GM12864 (cell line): ENCODE data around the gene PCDHGB7.
A peak's percentile ranks its signal among the peaks of the same experiment; 100 is the strongest.
"Not testable (repeated sequence)": the region's sequence is repeated elsewhere in the genome, so short reads cannot be mapped to it uniquely, and the experiment has no call there.

Experiments used
- DNase-seq: peaks from one replicate; pipeline ENCODE4 v3.0.0-alpha.2; 2011; ENCODE audit warnings: low read depth
- H3K4me3 ChIP-seq: 2 replicates; pipeline ENCODE4 v1.5.1; 2011; ENCODE audit warnings: mild to moderate bottlenecking, low read depth, low read length, control low read depth
- TF ChIP-seq, protein P1 (sequence below): IDR thresholded peaks from 2 replicates; pipeline ENCODE4 v1.5.1; 2011; ENCODE audit warnings: low read depth, mild to moderate bottlenecking, moderate library complexity, low read length, control low read depth, inconsistent platforms; ENCODE audit errors: missing control alignments

Gene PCDHGB7

DNA sequence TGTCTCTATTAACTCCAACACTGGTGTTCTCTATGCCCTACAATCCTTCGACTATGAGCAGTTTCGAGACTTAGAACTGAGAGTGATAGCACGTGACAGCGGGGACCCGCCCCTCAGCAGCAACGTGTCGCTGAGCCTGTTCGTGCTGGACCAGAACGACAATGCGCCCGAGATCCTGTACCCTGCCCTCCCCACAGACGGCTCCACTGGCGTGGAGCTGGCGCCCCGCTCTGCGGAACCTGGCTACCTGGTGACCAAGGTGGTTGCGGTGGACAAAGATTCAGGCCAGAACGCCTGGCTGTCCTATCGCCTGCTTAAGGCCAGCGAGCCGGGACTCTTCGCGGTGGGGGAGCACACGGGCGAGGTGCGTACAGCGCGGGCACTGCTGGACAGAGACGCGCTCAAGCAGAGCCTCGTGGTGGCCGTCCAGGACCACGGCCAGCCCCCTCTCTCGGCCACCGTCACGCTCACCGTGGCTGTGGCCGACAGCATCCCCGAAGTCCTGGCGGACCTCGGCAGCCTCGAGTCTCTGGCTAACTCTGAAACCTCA is 5.3 kb downstream of the PCDHGB7 start:
- H3K4me3 ChIP-seq = no peak overlapping the region
- DNase-seq = no peak

DNA sequence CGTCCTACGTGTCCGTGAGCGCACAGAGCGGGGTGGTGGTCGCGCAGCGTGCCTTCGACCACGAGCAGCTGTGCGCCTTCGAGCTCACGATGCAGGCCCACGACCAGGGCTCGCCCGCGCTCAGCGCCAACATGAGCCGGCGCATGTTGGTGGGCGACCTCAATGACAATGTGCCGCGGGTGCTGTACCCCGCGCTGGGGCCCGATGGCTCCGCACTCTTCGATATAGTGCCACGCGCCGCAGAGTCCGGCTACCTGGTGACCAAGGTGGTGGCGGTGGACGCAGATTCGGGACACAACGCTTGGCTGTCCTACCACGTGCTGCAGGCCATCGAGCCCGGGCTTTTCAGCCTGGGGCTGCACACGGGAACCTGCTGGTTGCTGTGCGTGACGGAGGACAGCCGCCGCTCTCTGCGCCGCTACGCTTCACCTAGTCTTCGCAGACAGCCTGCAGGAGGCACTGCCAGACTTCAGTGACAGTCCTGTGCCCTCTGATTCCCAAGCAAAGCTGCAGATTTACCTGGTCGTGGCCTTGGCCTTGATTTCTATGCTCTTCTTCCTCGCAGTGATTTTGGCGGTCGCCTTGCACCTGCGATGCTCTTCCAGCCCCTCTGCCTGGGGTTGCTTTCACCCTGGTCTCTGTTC is 10.4 kb downstream of the PCDHGB7 start:
- DNase-seq = no peak
- TF ChIP-seq, protein P1, sequence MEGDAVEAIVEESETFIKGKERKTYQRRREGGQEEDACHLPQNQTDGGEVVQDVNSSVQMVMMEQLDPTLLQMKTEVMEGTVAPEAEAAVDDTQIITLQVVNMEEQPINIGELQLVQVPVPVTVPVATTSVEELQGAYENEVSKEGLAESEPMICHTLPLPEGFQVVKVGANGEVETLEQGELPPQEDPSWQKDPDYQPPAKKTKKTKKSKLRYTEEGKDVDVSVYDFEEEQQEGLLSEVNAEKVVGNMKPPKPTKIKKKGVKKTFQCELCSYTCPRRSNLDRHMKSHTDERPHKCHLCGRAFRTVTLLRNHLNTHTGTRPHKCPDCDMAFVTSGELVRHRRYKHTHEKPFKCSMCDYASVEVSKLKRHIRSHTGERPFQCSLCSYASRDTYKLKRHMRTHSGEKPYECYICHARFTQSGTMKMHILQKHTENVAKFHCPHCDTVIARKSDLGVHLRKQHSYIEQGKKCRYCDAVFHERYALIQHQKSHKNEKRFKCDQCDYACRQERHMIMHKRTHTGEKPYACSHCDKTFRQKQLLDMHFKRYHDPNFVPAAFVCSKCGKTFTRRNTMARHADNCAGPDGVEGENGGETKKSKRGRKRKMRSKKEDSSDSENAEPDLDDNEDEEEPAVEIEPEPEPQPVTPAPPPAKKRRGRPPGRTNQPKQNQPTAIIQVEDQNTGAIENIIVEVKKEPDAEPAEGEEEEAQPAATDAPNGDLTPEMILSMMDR = no peak
- H3K4me3 ChIP-seq = no peak overlapping the region

More for the DNA sequence above, 5.3 kb downstream of the PCDHGB7 start:
- TF ChIP-seq, protein P1 = no peak

DNA sequence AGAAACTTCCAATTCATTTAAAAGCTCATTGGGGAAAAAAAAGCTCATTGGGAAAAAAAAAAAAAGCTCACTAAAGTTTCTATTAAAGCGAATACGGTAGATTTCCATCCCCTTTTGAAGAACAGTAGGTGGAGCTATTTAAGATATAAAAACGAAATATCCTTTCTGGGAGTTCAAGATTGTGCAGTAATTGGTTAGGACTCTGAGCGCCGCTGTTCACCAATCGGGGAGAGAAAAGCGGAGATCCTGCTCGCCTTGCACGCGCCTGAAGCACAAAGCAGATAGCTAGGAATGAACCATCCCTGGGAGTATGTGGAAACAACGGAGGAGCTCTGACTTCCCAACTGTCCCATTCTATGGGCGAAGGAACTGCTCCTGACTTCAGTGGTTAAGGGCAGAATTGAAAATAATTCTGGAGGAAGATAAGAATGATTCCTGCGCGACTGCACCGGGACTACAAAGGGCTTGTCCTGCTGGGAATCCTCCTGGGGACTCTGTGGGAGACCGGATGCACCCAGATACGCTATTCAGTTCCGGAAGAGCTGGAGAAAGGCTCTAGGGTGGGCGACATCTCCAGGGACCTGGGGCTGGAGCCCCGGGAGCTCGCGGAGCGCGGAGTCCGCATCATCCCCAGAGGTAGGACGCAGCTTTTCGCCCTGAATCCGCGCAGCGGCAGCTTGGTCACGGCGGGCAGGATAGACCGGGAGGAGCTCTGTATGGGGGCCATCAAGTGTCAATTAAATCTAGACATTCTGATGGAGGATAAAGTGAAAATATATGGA is 13.0 kb downstream of the PCDHGB7 start, which contains the start of gene PCDHGA12:
Gene PCDHGA12, plus strand, starts transcription at position 176 of the 782 bp plus-strand sequence. Its CDS starts 253 bp downstream, at position 429.
- peak within 1 kb of the TSS; percentile 64 for H3K4me3 ChIP-seq
- TF ChIP-seq, protein P1 = peak; percentile 76
- peak; percentile 72 for DNase-seq

DNA sequence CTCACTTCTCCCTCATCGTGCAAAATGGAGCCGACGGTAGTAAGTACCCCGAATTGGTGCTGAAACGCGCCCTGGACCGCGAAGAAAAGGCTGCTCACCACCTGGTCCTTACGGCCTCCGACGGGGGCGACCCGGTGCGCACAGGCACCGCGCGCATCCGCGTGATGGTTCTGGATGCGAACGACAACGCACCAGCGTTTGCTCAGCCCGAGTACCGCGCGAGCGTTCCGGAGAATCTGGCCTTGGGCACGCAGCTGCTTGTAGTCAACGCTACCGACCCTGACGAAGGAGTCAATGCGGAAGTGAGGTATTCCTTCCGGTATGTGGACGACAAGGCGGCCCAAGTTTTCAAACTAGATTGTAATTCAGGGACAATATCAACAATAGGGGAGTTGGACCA is 13.8 kb downstream of the PCDHGB7 start:
- DNase-seq = no peak
- TF ChIP-seq, protein P1 = no peak
- peak overlapping the region; percentile 64 for H3K4me3 ChIP-seq

DNA sequence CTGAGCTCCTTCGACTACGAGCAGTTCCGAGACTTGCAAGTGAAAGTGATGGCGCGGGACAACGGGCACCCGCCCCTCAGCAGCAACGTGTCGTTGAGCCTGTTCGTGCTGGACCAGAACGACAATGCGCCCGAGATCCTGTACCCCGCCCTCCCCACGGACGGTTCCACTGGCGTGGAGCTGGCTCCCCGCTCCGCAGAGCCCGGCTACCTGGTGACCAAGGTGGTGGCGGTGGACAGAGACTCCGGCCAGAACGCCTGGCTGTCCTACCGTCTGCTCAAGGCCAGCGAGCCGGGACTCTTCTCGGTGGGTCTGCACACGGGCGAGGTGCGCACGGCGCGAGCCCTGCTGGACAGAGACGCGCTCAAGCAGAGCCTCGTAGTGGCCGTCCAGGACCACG is 14.8 kb downstream of the PCDHGB7 start:
- not testable (repeated sequence) for DNase-seq, H3K4me3 ChIP-seq

DNA sequence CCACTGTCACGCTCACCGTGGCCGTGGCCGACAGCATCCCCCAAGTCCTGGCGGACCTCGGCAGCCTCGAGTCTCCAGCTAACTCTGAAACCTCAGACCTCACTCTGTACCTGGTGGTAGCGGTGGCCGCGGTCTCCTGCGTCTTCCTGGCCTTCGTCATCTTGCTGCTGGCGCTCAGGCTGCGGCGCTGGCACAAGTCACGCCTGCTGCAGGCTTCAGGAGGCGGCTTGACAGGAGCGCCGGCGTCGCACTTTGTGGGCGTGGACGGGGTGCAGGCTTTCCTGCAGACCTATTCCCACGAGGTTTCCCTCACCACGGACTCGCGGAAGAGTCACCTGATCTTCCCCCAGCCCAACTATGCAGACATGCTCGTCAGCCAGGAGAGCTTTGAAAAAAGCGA is 15.2 kb downstream of the PCDHGB7 start:
- DNase-seq, H3K4me3 ChIP-seq: not testable (repeated sequence)

DNA sequence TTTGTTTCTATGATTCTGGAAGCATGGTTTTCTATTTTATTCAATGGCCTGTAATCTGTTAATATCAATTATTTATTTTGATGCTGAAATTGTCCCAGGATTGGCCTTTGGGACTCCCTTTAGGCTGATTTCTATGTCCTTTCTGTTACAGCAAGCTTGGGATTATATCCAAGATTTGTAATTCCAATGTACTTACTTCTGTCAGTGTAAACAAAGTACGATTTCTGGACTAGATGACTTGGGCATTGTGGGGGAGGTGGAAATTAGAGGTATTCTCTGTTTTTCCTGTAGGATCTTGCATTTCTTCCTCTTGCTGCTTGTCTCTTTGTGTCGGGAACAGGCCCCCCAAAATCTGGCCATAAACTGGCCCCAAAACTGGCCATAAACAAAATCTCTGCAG is 16.5 kb downstream of the PCDHGB7 start:
- DNase-seq = no peak
- H3K4me3 ChIP-seq = no peak overlapping the region
- TF ChIP-seq, protein P1 = no peak

DNA sequence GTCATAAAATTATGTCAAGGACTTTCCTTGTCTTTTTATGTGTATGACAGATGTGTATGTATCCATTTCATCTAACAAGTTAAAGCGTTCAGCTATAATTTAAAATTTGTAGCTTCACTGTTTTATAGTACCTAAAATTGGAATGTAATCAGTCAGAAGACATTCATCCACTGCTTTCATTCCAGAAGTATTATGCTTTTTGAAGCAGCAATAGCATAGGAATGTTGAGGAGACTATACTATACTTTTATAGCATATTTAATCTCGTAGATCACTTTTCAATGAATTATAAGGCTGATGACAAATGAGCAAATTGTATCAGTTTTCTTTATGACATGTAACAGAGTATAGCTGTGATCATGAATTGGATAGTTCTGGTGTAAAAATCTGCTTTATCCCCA is 19.7 kb downstream of the PCDHGB7 start:
- TF ChIP-seq, protein P1 = no peak
- H3K4me3 ChIP-seq = no peak overlapping the region
- no peak for DNase-seq
